CD14-positive monocyte (primary cell): Measurements from ENCODE around the gene IFI35. TPM values are rescaled to one million over a fixed set of nuclear protein-coding genes. Genes with fewer than 3 reads are reported as not detected.

ENCODE experiments used
- DNase-seq, 3 donors: peaks; one replicate each; pipeline ENCODE4 v3.0.0-alpha.2; 2011 to 2022
- H2AFZ ChIP-seq: 2 replicates; pipeline ENCODE4 v1.6.0; 2012; ENCODE audit warnings: mild to moderate bottlenecking, low read depth, low read length, inconsistent platforms; ENCODE audit not compliant: insufficient read depth, poor library complexity, severe bottlenecking
- H3K27ac ChIP-seq, 2 donors: 1 replicate in 1 of 2; 2 replicates in 1 of 2; pipeline ENCODE4 v1.5.1; 2012 to 2013; ENCODE audit warnings: low read length in 2 of 2, control low read depth in 1 of 2, inconsistent platforms in 1 of 2, low read depth in 1 of 2, mild to moderate bottlenecking in 1 of 2
- H3K27me3 ChIP-seq, 2 donors: one replicate each; pipeline versions ENCODE4 v1.6.0 to v1.6.1; 2011 to 2013; ENCODE audit warnings: low read length in 2 of 2; ENCODE audit not compliant: control insufficient read depth in 2 of 2, insufficient read depth in 2 of 2
- H3K36me3 ChIP-seq, 2 donors: replicated peaks in 1 of 2; 1 replicate in 1 of 2; 2 replicates in 1 of 2; pipeline versions ENCODE4 v1.5.1 to v1.6.1; 2012 to 2013; ENCODE audit warnings: low read length in 2 of 2, control low read depth in 1 of 2, inconsistent platforms in 1 of 2, mild to moderate bottlenecking in 1 of 2; ENCODE audit not compliant: insufficient read depth in 2 of 2, control insufficient read depth in 1 of 2
- H3K4me1 ChIP-seq, 2 donors: 1 replicate in 1 of 2; 2 replicates in 1 of 2; pipeline versions ENCODE4 v1.5.1 to v1.6.1; 2012 to 2013; ENCODE audit warnings: low read length in 2 of 2, control low read depth in 1 of 2, inconsistent platforms in 1 of 2, mild to moderate bottlenecking in 1 of 2, moderate library complexity in 1 of 2; ENCODE audit not compliant: insufficient read depth in 2 of 2, control insufficient read depth in 1 of 2
- H3K4me2 ChIP-seq: replicated peaks from 2 replicates; pipeline ENCODE3; 2012; ENCODE audit warnings: low read length, moderate library complexity, mild to moderate bottlenecking; ENCODE audit not compliant: poor library complexity, severe bottlenecking; ENCODE audit errors: extremely low read depth
- H3K4me3 ChIP-seq, 3 experiments: fragments of 200-600 bp in 1 of 3; sonication (generic) in 1 of 3; replicated peaks in 1 of 3; 1 replicate in 2 of 3; 2 replicates in 1 of 3; pipeline ENCODE4 v1.5.1; 2011 to 2013; ENCODE audit warnings: low read length in 3 of 3, mild to moderate bottlenecking in 3 of 3, control low read depth in 2 of 3, low read depth in 2 of 3, inconsistent platforms in 1 of 3, moderate library complexity in 1 of 3
- H3K79me2 ChIP-seq: 2 replicates; pipeline ENCODE4 v1.6.0; 2012; ENCODE audit warnings: mild to moderate bottlenecking, control low read depth, inconsistent platforms, low read length, moderate library complexity; ENCODE audit not compliant: insufficient read depth
- H3K9ac ChIP-seq: 2 replicates; pipeline ENCODE4 v1.6.0; 2017; ENCODE audit warnings: low read length, mild to moderate bottlenecking; ENCODE audit not compliant: insufficient read depth, poor library complexity, severe bottlenecking
- H3K9me3 ChIP-seq, 2 donors: replicated peaks in 1 of 2; 1 replicate in 1 of 2; 2 replicates in 1 of 2; pipeline versions ENCODE4 v1.5.1 to v1.6.1; 2012 to 2013; ENCODE audit warnings: low read length in 2 of 2, control low read depth in 1 of 2; ENCODE audit not compliant: control insufficient read depth in 1 of 2, insufficient read depth in 1 of 2
- H4K20me1 ChIP-seq: 2 replicates; pipeline ENCODE4 v1.6.0; 2012; ENCODE audit warnings: mild to moderate bottlenecking, low read length, control low read depth, moderate library complexity; ENCODE audit not compliant: insufficient read depth
- H3K27ac Mint-ChIP-seq, 7 donors: one replicate each; pipeline ENCODE4 v1.8.0; 2020; ENCODE audit warnings: mild to moderate bottlenecking in 7 of 7, mixed read lengths in 7 of 7, moderate library complexity in 6 of 7, inconsistent platforms in 2 of 7
- H3K27me3 Mint-ChIP-seq, 3 donors: one replicate each; pipeline ENCODE4 v1.8.0; 2021 to 2022; ENCODE audit warnings: low read depth in 3 of 3, mild to moderate bottlenecking in 3 of 3, mixed read lengths in 3 of 3, moderate library complexity in 3 of 3, inconsistent platforms in 1 of 3
- H3K36me3 Mint-ChIP-seq, 2 donors: one replicate each; pipeline ENCODE4 v1.8.0; 2020; ENCODE audit warnings: mixed read lengths in 2 of 2, inconsistent platforms in 1 of 2, mild to moderate bottlenecking in 1 of 2
- H3K4me1 Mint-ChIP-seq: one replicate; pipeline ENCODE4 v1.8.0; 2020; ENCODE audit warnings: mild to moderate bottlenecking, mixed read lengths
- H3K4me3 Mint-ChIP-seq, 2 donors: one replicate each; pipeline ENCODE4 v1.8.0; 2020; ENCODE audit warnings: mild to moderate bottlenecking in 2 of 2, mixed read lengths in 2 of 2, moderate library complexity in 1 of 2
- H3K9me3 Mint-ChIP-seq, 7 donors: one replicate each; pipeline ENCODE4 v1.8.0; 2020 to 2022; ENCODE audit warnings: mixed read lengths in 7 of 7, mild to moderate bottlenecking in 6 of 7, moderate library complexity in 6 of 7, inconsistent platforms in 2 of 7
- WGBS: methylation state at CpG from one replicate; pipeline ENCODE4 v1.1.5; 2013; ENCODE audit warnings: missing lambda C conversion rate; ENCODE audit not compliant: insufficient coverage; 5-methylcytosine and 5-hydroxymethylcytosine counted together
- intact Hi-C, 2 donors: fragments of 100-400 bp; cut with micrococcal nuclease; formaldehyde crosslinking; loops; one replicate each; pipeline versions ENCODE4 v1.15.0 to v1.15.1; 2023
- polyA minus RNA-seq: library from RNA; depleted of rRNA, polyadenylated mRNA; stranded (reverse); fragments of >200 nt; gene quantifications from 2 replicates; pipeline ENCODE4 v1.2.3, GENCODE V29; 2012
- polyA plus RNA-seq, 3 donors: library from polyadenylated mRNA; depleted of rRNA in 1 of 3; unstranded in 2 of 3; stranded (reverse) in 1 of 3; fragments of 300-500 nt in 2 of 3; fragments of >200 nt in 1 of 3; fragmentation: Illumina TruSeq in 2 of 3; gene quantifications; 1 replicate in 2 of 3; 2 replicates in 1 of 3; pipeline ENCODE4 v1.2.3, GENCODE V29; 2012 to 2021
- total RNA-seq, 12 experiments: library from RNA in 1 of 12; stranded (reverse) in 1 of 12; fragments of 120-200 nt in 1 of 12; gene quantifications; one replicate each; pipeline ENCODE4 v1.2.4 and lab custom pipeline; 2013 to 2026; ENCODE audit warnings: mixed read lengths in 6 of 12, inconsistent platforms in 1 of 12
- TF ChIP-seq, protein P1 (sequence below): fragments of 200-600 bp; IDR thresholded peaks from one replicate; pipeline ENCODE4 v1.8.0; 2022; ENCODE audit warnings: antibody characterized with exemption, mild to moderate bottlenecking

IFI35 gene
- 89.5 TPM for total RNA-seq (2013)
- polyA plus RNA-seq, result 100 to 1,000 TPM in 2 of 3 donors, 10 to 100 TPM in 1; 76.9 to 152 (median 106) TPM
- polyA minus RNA-seq, result 24.0 and 46.7 TPM in 2 replicates
- 2.6 to 19.2 (median 14.7) reads per million in 11 experiments for total RNA-seq (lab: John Stamatoyannopoulos, UW)

DNA sequence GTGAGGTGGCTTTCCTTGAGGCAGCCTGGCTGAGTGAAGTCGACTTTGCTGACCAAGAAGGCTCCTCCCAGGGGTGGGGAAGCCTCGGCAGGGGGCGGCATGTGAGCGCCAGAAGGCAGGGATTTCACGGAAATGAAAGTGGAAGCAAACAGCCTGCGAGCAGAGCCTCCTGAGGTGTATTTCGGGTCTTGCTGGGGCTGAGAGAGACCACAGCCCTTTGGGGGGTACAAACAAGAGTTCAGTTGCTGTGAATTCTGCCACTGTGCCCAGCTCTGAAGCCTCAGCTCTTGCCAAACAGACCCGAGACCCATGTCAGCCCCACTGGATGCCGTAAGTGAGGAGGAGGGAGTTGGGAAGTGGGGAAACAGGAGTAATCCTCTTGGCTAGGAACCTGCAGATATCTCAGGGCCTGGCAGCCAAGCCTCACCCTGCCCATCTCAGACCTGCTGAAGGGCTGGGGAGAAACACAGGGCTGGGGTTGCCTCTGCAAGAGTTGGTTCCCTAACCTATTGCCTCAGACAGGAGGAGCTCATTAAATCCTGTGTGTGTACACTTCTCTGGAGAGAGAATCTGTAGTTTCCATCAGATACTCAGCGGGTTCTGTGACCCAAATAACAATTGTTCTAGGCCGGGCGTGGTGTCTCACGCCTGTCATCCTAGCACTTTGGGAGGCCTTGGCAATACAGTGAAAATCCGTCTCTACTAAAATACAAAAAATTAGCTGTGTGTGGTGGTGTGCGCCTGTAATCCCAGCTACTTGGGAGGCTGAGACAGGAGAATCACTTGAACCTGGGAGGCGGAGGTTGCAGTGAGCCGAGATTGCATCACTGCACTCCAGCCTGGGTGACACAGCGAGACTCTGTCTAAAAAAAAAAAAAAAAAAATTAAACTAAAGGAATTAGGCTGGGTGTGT is at the start of gene IFI35:
Gene IFI35, plus strand, starts transcription at position 146 of the 913 bp plus-strand sequence. Its CDS starts 164 bp downstream, at position 310.
- H3K27me3 ChIP-seq, result no peaks in the 10 kb centered on the region
- no peaks in the 10 kb centered on the region for H3K27me3 Mint-ChIP-seq
- H3K36me3 Mint-ChIP-seq, result peaks cover 32 to 48% of the 10 kb centered on the region in 2 donors
- no peaks in the 10 kb centered on the region for H3K9me3 ChIP-seq
- H3K4me1 Mint-ChIP-seq, result peaks cover 33% of the 10 kb centered on the region
- no peaks in the 10 kb centered on the region for H3K9me3 Mint-ChIP-seq
- peak within 1 kb of the TSS; percentile 62 to 100 (median 91) for H3K4me3 ChIP-seq
- DNase-seq, result peak; percentile 75 to 80 (median 76)
- peak within 1 kb of the TSS; percentile 91 for H3K9ac ChIP-seq
- TF ChIP-seq, protein P1, sequence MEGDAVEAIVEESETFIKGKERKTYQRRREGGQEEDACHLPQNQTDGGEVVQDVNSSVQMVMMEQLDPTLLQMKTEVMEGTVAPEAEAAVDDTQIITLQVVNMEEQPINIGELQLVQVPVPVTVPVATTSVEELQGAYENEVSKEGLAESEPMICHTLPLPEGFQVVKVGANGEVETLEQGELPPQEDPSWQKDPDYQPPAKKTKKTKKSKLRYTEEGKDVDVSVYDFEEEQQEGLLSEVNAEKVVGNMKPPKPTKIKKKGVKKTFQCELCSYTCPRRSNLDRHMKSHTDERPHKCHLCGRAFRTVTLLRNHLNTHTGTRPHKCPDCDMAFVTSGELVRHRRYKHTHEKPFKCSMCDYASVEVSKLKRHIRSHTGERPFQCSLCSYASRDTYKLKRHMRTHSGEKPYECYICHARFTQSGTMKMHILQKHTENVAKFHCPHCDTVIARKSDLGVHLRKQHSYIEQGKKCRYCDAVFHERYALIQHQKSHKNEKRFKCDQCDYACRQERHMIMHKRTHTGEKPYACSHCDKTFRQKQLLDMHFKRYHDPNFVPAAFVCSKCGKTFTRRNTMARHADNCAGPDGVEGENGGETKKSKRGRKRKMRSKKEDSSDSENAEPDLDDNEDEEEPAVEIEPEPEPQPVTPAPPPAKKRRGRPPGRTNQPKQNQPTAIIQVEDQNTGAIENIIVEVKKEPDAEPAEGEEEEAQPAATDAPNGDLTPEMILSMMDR, result peak; percentile 35
- H3K4me3 Mint-ChIP-seq, result peak within 1 kb of the TSS; percentile 99
- peaks cover 42% of the 10 kb centered on the region for H3K79me2 ChIP-seq
- H3K4me1 ChIP-seq, result peaks cover 18 to 24% of the 10 kb centered on the region in 2 donors
- H4K20me1 ChIP-seq, result peaks cover 28% of the 10 kb centered on the region
- H3K27ac ChIP-seq, result peak within 1 kb of the TSS; percentile 75 to 99
- WGBS, result 2% methylated on average over 6 of the region's 18 CpGs
- H3K36me3 ChIP-seq, result peaks cover 21 to 36% of the 10 kb centered on the region in 2 donors
- H3K4me2 ChIP-seq, result peak within 1 kb of the TSS; percentile 82
- intact Hi-C loops, result no loop called here
- H3K27ac Mint-ChIP-seq, result peak within 1 kb of the TSS; percentile 97 to 99 (median 98)
- H2AFZ ChIP-seq, result peak within 1 kb of the TSS; percentile 99

DNA sequence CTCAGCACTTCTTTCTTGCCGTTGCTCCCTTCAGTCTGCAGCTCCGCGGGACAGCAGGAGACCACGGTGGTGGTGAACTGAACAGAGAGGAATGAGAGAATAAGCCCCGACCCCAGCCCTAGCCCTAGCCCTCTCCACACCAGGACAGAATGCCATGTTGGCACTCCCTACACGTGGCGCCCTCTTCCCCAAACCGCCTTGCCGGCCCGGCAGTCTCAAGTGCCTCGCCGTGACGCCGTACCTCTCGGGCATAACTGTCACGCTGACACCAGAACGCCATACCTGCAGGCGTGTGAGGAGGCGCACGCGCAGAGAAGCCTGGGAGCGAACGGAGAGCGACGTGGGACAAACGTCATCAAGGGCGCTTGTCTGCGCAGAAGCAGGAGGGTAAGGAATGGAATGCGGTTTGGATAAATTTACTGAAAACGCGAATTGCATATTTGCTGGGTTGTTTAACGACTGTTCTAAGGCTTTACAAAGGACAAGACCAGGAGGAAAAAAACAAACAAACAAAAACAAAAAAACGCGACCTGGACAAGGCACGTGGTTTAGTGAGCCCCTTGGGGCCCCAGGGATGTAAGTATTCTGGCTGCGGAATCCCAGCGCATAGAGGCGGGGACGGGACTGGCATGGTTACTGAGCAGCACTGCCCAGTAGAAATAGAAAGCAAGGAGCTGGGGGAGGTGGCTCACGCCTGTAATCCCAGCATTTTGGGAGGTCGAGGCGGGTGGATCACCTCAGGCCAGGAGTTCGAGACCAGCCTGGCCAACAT is 42.2 kb upstream of the IFI35 start, which contains the start of gene AARSD1:
Gene AARSD1, minus strand, starts transcription at position 294 of the 772 bp plus-strand sequence. Its CDS starts 14 bp downstream, at position 280.
- peak; percentile 87 to 92 (median 89) for DNase-seq
- peaks cover 26 to 27% of the 10 kb centered on the region in 2 donors for H3K36me3 Mint-ChIP-seq
- Histone ChIP-seq H3K4me1 (peaks cover 9 to 10% of the 10 kb centered on the region in 2 donors), H3K9me3 (no peaks in the 10 kb centered on the region), H3K27ac (peak within 1 kb of the TSS; percentile 58 to 75), H3K4me3 (peak within 1 kb of the TSS; percentile 45 to 86 (median 80)), H2AFZ (peak within 1 kb of the TSS; percentile 85), H3K4me2 (peak within 1 kb of the TSS; percentile 95), H3K36me3 (peaks cover 18 to 35% of the 10 kb centered on the region in 2 donors), H4K20me1 (no peaks in the 10 kb centered on the region), H3K79me2 (peaks cover 7% of the 10 kb centered on the region), H3K9ac (peak within 1 kb of the TSS; percentile 69), H3K27me3 (no peaks in the 10 kb centered on the region)
- peak within 1 kb of the TSS; percentile 86 to 96 (median 93) for H3K27ac Mint-ChIP-seq
- H3K4me1 Mint-ChIP-seq, result peaks cover 16% of the 10 kb centered on the region
- 0% methylated on average over 19 of the region's 43 CpGs for WGBS
- intact Hi-C loops, result no loop called here
- H3K9me3 Mint-ChIP-seq, result peaks cover 0 to 2% (median 0%) of the 10 kb centered on the region in 7 donors
- H3K4me3 Mint-ChIP-seq, result peak within 1 kb of the TSS; percentile 93 to 98
- no peaks in the 10 kb centered on the region for H3K27me3 Mint-ChIP-seq
- TF ChIP-seq, protein P1, result no peak
